ENCODE measurements around the gene MREG.
"Not testable (repeated sequence)": the region's sequence is repeated elsewhere in the genome, so short reads cannot be mapped to it uniquely, and the experiment has no call there.

MREG gene

DNA sequence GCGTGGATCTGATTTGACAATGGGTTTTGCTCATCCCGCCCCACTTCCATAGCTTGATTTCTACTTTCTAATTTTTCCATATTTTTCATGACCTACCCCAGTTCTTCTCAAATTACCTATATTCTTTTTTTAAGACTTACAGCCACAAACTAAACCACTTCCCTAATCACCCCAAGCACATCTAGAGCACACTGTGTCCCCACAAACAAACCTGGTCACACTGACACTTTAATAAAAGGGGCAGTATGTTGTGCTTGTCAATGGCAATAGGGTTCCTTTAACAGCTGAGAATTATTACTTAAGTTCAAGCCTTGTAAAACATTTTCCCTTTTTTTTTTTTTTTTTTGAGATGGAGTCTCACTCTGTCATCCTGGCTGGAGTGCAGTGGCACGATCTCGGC is 47.1 kb downstream of the MREG start:
- ATAC-seq: no peak
- Mint-ChIP-seq H3K9me3 (peaks cover 4% of the 10 kb centered on the region), H3K4me3 (no peak overlapping the region), H3K36me3 (peaks cover 60% of the 10 kb centered on the region), H3K4me1 (peaks cover 60% of the 10 kb centered on the region), H3K27me3 (no peaks in the 10 kb centered on the region), H3K27ac (peak overlapping the region; percentile 38)

DNA sequence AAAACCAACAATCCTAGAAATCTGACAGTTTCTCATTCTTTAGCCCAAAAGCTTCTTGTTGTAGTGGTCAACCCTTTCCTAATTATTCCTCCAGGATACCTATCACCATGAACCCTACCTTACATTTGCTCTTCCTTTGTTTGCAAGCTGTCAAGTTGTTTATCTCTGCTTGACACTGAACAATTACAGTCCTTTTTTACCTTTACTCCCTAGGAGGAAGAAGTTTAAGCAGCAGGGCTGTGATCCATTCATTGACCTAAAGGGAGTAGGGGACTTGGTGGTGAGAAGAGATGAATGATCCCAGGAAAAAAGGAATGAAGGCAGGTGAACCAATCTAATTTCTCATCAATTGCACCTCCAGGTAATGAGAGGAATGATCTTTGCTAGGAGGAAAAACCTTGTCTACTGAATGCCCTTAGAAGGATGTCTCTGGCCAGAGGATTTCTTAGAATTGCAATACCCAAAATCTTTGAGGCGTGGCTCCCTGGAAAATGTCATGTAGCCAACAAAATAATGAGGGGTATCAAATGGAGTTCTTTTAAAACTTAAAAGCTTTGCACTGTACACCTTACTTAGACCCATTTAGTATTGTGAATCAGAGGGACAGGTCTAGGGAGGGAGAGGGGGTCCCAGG is 47.7 kb downstream of the MREG start:
- H3K9me3 Mint-ChIP-seq: no peaks in the 10 kb centered on the region
- ATAC-seq: no peak
- peaks cover 54% of the 10 kb centered on the region for H3K36me3 Mint-ChIP-seq
- no peaks in the 10 kb centered on the region for H3K27me3 Mint-ChIP-seq
- H3K27ac Mint-ChIP-seq: peak overlapping the region; percentile 38
- H3K4me1 Mint-ChIP-seq: peaks cover 54% of the 10 kb centered on the region
- H3K4me3 Mint-ChIP-seq: no peak overlapping the region

DNA sequence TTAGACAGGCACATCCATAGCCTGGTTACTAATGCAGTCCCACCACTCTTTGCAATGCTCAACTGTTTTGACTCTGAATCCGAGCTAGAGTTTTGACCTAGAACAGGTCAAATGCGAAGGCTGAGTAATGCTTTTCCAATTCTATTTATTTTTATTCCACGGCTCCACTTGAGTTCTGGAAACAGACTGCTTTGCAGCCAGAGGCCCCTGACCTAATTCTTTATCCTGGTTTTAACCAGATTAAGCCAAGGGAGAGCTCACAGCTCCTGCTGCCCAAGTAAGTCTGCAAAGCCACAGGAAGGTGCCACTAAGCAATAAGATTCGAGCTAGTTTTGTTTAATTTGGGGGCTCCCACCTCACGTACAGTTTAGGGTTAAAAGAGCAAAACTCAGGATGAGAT is 51.4 kb downstream of the MREG start:
- no peak overlapping the region for H3K4me3 Mint-ChIP-seq
- no peak for ATAC-seq
- H3K9me3 Mint-ChIP-seq: no peaks in the 10 kb centered on the region
- no peaks in the 10 kb centered on the region for H3K27me3 Mint-ChIP-seq
- H3K36me3 Mint-ChIP-seq: peaks cover 75% of the 10 kb centered on the region
- H3K4me1 Mint-ChIP-seq: peaks cover 43% of the 10 kb centered on the region
- H3K27ac Mint-ChIP-seq: no peak overlapping the region

DNA sequence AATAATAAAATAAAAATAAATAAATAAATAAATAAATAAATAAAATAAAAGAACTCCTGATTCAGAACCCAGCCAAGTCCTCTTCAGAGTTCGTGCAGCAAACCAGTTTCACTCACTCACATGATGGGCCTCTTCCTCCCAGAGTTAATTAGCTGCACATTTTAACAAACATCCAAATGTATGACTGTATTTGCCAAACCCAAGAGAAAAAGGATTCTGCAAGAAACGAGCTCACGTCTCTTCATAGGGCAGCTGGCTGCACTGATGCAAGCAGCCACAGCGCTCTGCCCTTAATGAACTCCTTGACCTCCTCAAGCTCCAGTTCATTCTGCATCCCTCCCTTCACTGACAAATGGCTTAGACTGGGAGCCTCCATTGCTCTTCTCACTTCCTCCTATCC is 55.1 kb downstream of the MREG start:
- H3K4me1 Mint-ChIP-seq: peaks cover 18% of the 10 kb centered on the region
- no peaks in the 10 kb centered on the region for H3K9me3 Mint-ChIP-seq
- peaks cover 64% of the 10 kb centered on the region for H3K36me3 Mint-ChIP-seq
- ATAC-seq: no peak
- H3K27ac Mint-ChIP-seq: no peak overlapping the region
- H3K27me3 Mint-ChIP-seq: no peaks in the 10 kb centered on the region
- no peak overlapping the region for H3K4me3 Mint-ChIP-seq

DNA sequence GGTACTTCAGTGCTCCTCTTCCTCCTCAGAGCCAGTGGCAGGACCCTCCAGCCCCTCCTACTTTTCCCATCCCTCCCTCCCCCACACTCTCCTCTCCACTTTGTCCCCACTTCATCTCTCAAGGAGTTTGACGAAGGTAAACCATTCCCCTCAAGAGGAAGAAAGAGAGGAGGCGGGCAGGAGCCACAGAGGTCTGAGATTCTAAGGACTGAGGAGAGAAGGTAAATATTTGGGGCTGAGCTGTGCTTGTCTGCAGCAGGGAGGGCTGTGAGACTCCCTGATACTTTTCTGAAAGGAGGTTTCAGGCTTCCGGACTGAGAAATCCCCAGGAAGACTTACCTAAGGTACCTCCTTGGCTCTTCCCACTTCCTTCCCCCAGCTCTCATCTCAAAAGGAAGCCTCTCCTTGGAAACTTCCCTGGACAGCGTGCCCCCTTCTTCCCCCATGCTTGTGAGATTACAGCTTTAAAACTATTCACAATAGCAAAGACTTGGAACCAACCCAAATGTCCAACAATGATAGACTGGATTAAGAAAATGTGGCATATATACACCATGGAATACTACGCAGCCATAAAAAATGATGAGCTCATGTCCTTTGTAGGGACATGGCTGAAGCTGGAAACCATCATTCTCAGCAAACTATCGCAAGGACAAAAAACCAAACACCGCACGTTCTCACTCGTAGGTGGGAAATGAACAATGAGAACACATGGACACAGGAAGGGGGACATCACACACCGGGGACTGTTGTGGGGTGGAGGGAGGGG is 55.8 kb downstream of the MREG start:
- H3K9me3 Mint-ChIP-seq, ATAC-seq, H3K4me3 Mint-ChIP-seq, H3K27ac Mint-ChIP-seq, H3K27me3 Mint-ChIP-seq: not testable (repeated sequence)
- Mint-ChIP-seq H3K36me3 (peaks cover 67% of the 10 kb centered on the region), H3K4me1 (peaks cover 18% of the 10 kb centered on the region)

DNA sequence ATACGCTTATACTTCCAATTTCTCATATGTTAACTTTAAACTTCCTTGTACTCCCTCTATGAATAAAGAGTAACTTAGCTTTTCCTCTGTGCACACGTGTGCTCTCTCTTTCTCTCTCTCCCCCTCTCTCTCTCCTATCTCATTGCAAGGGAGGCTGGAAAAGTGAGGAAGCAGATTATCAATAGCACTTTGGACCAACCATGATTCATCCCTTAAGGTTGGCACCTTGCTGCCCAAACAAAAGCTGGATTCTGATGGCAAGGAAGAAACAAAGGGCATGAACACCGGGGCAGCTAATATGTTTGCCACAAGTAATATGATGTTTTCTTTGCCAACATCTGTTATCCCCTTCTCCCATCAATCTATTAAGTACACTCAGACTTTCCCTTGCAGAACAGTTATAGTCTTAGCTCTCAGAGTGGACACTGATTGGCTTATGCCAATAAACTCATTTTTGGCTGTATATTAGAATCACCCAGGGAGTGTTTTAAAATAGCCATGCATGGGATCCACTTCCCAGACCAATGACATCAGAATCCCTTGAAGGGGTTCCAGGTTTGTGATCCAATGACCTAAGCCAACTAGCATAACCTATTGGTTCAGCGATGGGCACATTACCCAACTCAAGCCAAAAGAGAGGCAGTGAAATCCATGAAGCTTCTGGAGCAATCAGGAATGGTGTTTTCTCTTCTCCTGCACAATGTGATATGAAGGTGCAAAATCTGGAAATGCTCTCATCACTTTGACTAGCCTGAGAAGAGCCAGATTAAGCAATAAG is 60.3 kb downstream of the MREG start:
- H3K27ac Mint-ChIP-seq: no peak overlapping the region
- no peaks in the 10 kb centered on the region for H3K27me3 Mint-ChIP-seq
- no peak overlapping the region for H3K4me3 Mint-ChIP-seq
- H3K9me3 Mint-ChIP-seq: no peaks in the 10 kb centered on the region
- no peak for ATAC-seq
- H3K4me1 Mint-ChIP-seq: peaks cover 6% of the 10 kb centered on the region
- H3K36me3 Mint-ChIP-seq: peaks cover 49% of the 10 kb centered on the region

DNA sequence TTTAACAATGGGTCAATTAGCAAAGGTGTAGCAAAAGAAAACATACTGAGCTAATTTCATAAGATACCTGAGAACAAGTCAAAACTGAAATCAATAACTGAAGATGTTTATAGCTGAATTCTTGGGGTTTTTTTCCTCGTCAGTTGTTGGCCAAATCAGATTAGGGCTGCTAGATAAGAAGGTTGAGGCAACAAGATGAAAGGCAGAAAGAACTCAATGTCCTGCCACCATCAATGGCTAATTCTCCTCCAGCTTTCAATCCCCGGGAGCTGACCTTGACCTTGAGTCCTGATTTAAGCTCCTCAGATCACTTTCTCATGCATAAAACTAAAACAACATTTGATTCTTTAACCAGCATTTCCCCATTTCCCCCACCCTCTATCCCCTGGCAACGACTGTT is 61.8 kb downstream of the MREG start:
- no peak overlapping the region for H3K27ac Mint-ChIP-seq
- peaks cover 42% of the 10 kb centered on the region for H3K36me3 Mint-ChIP-seq
- H3K4me1 Mint-ChIP-seq: peaks cover 6% of the 10 kb centered on the region
- no peak overlapping the region for H3K4me3 Mint-ChIP-seq
- ATAC-seq: no peak
- H3K9me3 Mint-ChIP-seq: no peaks in the 10 kb centered on the region
- H3K27me3 Mint-ChIP-seq: no peaks in the 10 kb centered on the region

DNA sequence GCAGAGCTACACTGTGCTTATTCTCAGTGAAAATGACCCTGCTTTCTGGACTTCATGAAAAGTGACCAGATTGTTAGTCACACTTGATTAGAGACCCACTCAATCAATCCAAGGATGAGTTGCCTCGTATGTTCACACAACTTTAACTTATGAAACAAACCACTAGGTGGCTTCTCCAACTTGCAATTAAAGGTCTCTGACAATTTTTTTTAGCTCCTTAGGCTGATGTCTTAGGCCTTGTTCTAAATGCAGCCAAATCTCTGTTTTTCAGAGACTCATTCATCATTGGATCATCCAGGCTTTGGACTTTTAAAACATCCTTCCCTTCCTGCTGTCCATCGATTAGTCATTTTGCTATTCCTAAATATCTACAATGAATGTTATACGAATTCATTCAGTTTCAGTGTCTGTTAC is 63.4 kb downstream of the MREG start:
- no peaks in the 10 kb centered on the region for H3K9me3 Mint-ChIP-seq
- no peak overlapping the region for H3K27ac Mint-ChIP-seq
- no peaks in the 10 kb centered on the region for H3K27me3 Mint-ChIP-seq
- H3K4me1 Mint-ChIP-seq: peaks cover 6% of the 10 kb centered on the region
- peak; percentile 39 for ATAC-seq
- H3K36me3 Mint-ChIP-seq: peaks cover 56% of the 10 kb centered on the region
- no peak overlapping the region for H3K4me3 Mint-ChIP-seq

DNA sequence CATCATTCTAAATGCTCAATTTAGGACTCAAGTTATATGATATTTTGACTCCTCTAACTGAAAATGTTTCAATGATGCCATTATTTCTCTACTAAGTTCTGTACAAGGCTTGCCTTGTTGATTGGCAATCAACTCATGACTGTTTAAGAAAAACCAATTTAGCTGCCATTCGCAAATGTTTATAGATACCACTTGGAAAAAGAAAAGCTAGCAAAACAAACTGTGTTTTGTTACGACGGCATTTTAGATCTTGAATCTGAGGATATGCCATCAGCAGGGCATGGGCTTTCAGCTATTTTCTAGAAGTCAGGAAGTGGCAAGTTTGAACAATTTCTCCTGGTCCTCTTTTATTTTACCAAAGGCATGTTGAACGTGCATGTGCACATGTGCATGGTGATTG is 65.3 kb downstream of the MREG start:
- Mint-ChIP-seq H3K4me1 (peaks cover 6% of the 10 kb centered on the region), H3K27me3 (no peaks in the 10 kb centered on the region), H3K4me3 (no peak overlapping the region), H3K27ac (no peak overlapping the region), H3K9me3 (no peaks in the 10 kb centered on the region), H3K36me3 (peaks cover 58% of the 10 kb centered on the region)
- ATAC-seq: no peak

DNA sequence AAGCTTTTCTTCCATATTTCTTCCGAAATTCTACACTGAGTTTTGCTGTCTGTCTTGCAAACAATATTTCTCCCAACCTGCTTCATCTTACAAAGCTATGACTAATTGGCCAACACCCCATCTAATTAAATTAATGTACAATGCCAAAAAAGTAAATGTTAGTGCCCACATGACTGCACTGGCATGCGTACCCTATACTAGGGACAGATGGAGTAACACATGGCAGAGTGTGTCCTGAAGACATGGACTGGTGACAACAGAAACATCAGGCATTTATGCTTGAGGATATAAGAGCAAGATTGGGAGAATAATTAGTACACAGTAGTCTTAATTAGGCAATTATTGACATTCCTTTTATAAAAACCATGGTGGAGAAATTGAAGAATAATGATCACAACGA is 66.8 kb downstream of the MREG start:
- Mint-ChIP-seq H3K27me3 (no peaks in the 10 kb centered on the region), H3K27ac (no peak overlapping the region), H3K9me3 (no peaks in the 10 kb centered on the region), H3K4me1 (peaks cover 6% of the 10 kb centered on the region), H3K4me3 (no peak overlapping the region), H3K36me3 (peaks cover 52% of the 10 kb centered on the region)
- ATAC-seq: no peak

DNA sequence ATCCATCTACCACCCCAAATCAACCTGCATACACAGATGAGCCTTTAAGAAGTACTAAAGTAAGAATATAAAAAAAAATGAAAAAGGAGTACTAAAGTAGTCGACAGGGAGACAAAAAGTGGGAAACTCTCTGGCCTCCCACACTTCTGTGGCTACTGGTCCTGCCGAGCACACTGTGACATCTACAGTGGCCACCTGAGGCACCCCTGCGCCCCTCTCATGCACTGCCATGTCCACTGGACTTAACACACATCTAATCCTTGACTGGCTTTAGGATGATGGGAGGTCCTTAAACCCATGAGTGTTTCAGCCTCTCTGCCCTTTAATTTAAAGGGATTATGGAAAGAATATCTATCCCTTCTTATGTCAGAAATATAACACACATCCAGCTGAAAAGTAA is 71.2 kb downstream of the MREG start:
- Mint-ChIP-seq H3K27ac (no peak overlapping the region), H3K4me3 (no peak overlapping the region), H3K27me3 (no peaks in the 10 kb centered on the region), H3K36me3 (peaks cover 59% of the 10 kb centered on the region), H3K4me1 (no peaks in the 10 kb centered on the region), H3K9me3 (no peaks in the 10 kb centered on the region)
- no peak for ATAC-seq

DNA sequence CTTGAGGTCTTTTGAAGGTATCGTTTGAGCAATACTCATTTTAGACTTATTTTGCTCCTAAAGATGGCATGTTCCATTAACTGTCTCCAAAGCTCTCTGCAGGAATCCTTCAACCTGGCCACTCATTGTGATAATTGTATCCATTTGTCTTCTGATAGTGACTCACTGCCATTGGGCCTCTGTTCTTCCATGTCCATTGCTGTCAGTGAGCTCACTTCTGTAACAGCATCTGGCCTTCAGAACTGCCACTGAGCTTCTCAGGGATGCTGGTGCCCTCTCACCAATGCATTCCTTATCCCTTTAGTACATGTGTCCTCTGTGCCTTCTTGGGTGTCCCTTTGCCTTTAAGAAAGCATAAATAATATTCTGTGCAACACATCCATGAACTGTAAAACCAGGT is 71.6 kb downstream of the MREG start:
- Mint-ChIP-seq H3K27me3 (no peaks in the 10 kb centered on the region), H3K9me3 (no peaks in the 10 kb centered on the region), H3K27ac (no peak overlapping the region), H3K4me3 (no peak overlapping the region), H3K36me3 (peaks cover 54% of the 10 kb centered on the region), H3K4me1 (no peaks in the 10 kb centered on the region)
- no peak for ATAC-seq

DNA sequence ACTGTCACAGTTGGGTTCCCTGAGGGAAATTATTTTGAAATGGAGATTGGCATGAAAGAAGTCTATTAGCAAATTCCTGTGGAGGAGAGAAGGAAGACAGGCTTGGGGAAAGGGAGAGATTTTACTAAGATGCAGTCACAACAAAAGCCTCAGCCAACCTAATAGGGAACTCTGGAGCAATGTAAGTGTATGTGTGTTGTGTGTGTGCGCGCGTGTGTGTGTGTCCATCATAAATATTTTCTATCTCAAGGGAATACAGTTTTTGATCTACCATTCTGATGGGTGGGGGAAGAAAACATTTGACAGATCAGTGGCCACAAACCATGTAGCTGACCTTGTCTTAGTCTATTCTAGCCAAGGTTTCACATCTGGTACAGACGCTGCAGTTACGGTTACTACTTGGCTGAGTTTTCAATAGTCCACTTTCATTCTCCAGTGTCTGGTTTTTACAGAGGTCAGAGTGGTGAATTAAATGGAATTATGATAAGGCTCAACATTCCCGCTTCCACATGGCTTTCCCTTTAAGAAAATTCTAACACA is 72.6 kb downstream of the MREG start:
- ATAC-seq: no peak
- H3K4me3 Mint-ChIP-seq: no peak overlapping the region
- H3K36me3 Mint-ChIP-seq: peaks cover 44% of the 10 kb centered on the region
- H3K27ac Mint-ChIP-seq: no peak overlapping the region
- H3K27me3 Mint-ChIP-seq: no peaks in the 10 kb centered on the region
- no peaks in the 10 kb centered on the region for H3K4me1 Mint-ChIP-seq
- no peaks in the 10 kb centered on the region for H3K9me3 Mint-ChIP-seq

DNA sequence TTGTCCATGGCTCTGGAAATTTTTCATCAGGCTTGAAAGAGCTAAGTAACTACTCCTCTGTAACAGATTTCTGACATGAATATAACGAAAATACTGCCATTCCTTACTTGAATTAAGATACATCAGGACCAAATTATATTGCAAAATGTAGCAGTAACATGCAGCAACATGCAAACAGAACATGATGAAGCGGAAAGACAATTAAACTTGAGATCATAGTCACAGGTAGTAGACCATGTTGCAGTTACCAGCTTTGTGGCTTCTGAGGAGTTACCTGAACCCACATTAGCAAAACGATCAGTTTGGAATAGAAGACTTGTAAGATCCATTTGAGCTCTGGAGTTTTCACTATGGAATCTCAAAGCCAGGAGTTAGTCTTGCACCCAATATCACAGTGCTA is 76.2 kb downstream of the MREG start:
- Mint-ChIP-seq H3K27ac (no peak overlapping the region), H3K4me3 (no peak overlapping the region), H3K9me3 (no peaks in the 10 kb centered on the region), H3K36me3 (peaks cover 26% of the 10 kb centered on the region), H3K27me3 (no peaks in the 10 kb centered on the region), H3K4me1 (no peaks in the 10 kb centered on the region)
- no peak for ATAC-seq

DNA sequence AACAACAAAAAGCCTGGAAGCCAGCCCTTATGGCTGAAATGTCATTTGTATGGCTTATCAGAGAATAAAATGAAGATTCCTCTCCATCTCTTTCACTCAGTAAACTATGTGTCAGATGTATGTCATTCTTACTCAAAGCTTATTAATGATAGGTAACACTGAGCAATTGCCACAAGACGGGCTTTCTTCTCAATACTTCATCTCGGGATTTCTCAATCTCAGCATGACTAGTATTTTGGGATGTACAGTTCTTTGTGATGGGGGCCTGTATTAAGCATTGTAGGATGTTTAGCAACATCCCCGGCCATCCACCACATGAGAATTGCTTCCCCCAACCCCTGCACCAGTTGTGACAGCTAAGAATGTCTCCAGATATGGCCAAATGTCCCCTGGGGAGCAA is 80.2 kb downstream of the MREG start:
- Mint-ChIP-seq H3K9me3 (no peaks in the 10 kb centered on the region), H3K4me3 (no peak overlapping the region), H3K36me3 (peaks cover 4% of the 10 kb centered on the region), H3K27me3 (no peaks in the 10 kb centered on the region), H3K27ac (no peak overlapping the region), H3K4me1 (no peaks in the 10 kb centered on the region)
- no peak for ATAC-seq

Measured in stimulated activated memory B cell treated with anti-CD40 and anti-IgM and Interleukin-4, amounts not matched to agents 10 μg/mL and 1 μg/mL and 100 μg/mL, for 72 hours (primary cell).